Transverse colon (tissue), 3 donors: ENCODE data around the gene PKNOX1.
"Not testable (repeated sequence)": the region's sequence is repeated elsewhere in the genome, so short reads cannot be mapped to it uniquely, and the experiment has no call there.

Experiments used
- POLR2A ChIP-seq: fragments of 450-650 bp; IDR thresholded peaks from one replicate; pipeline ENCODE4 v1.6.1; 2016; ENCODE audit warnings: antibody characterized with exemption, mild to moderate bottlenecking, moderate library complexity
- TF ChIP-seq, protein P1 (sequence below), 5 experiments: fragments of 200-600 bp in 3 of 5; fragments of 450-650 bp in 2 of 5; sonication (generic) in 3 of 5; IDR thresholded peaks; 1 replicate in 2 of 5; 2 replicates in 3 of 5; pipeline ENCODE4 v1.5.1; 2016 to 2017; ENCODE audit warnings: antibody characterized with exemption in 5 of 5, inconsistent platforms in 3 of 5, mild to moderate bottlenecking in 2 of 5, moderate library complexity in 1 of 5

DNA sequence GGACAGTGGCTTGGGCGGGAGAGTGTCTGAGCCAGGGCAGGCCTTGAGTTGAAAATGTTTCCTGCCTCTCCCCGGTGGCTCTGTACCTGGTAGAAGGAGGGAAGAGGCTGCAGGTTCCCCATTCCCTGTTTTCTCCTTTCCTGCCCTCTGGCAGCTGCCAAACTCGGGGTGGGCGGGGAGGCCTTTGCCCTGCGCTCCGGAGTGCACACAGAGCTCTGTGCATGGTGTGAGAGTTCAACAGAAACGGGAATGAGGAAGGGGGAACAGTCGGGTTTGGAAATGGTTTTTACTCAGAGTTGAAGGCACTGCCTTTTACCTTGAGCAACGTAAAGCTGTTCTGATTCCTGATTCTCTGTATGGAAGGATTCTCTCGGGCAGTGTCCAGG lies 64.3 kb downstream of the PKNOX1 start:
- TF ChIP-seq, protein P1, sequence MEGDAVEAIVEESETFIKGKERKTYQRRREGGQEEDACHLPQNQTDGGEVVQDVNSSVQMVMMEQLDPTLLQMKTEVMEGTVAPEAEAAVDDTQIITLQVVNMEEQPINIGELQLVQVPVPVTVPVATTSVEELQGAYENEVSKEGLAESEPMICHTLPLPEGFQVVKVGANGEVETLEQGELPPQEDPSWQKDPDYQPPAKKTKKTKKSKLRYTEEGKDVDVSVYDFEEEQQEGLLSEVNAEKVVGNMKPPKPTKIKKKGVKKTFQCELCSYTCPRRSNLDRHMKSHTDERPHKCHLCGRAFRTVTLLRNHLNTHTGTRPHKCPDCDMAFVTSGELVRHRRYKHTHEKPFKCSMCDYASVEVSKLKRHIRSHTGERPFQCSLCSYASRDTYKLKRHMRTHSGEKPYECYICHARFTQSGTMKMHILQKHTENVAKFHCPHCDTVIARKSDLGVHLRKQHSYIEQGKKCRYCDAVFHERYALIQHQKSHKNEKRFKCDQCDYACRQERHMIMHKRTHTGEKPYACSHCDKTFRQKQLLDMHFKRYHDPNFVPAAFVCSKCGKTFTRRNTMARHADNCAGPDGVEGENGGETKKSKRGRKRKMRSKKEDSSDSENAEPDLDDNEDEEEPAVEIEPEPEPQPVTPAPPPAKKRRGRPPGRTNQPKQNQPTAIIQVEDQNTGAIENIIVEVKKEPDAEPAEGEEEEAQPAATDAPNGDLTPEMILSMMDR (IDR thresholded peaks at IDR 0.05), result not testable (repeated sequence)
- TF ChIP-seq POLR2A, result not testable (repeated sequence)
